Lung (tissue), 12 donors: Measurements from ENCODE around the gene TANGO6. TPM values are rescaled to one million over a fixed set of nuclear protein-coding genes. Genes with fewer than 3 reads are reported as not detected.

Experiments used
- ATAC-seq: fragments of 200-7000 bp; cut with Tn5 transposase; one replicate; pipeline ENCODE4 v1.9.1; 2020; ENCODE audit warnings: moderate number of reproducible peaks; ENCODE audit not compliant: insufficient read depth, low FRiP score
- DNase-seq, 3 donors: peaks; one replicate each; pipeline ENCODE4 v3.0.0-alpha.2; 2013 to 2017
- H3K27ac ChIP-seq, 2 donors: one replicate each; pipeline ENCODE4 v1.5.1; 2013; ENCODE audit warnings: mild to moderate bottlenecking in 2 of 2, moderate library complexity in 2 of 2, control low read depth in 1 of 2, inconsistent platforms in 1 of 2, low read depth in 1 of 2, low read length in 1 of 2
- H3K27me3 ChIP-seq, 3 donors: one replicate each; pipeline ENCODE4 v1.5.1; 2013; ENCODE audit warnings: low read length in 2 of 3; ENCODE audit not compliant: control insufficient read depth in 3 of 3, insufficient read depth in 3 of 3
- H3K36me3 ChIP-seq, 4 donors: one replicate each; pipeline ENCODE4 v1.5.1; 2013; ENCODE audit warnings: low read length in 4 of 4, mild to moderate bottlenecking in 1 of 4, moderate library complexity in 1 of 4; ENCODE audit not compliant: control insufficient read depth in 4 of 4, insufficient read depth in 4 of 4
- H3K4me1 ChIP-seq, 5 donors: one replicate each; pipeline ENCODE4 v1.5.1; 2013; ENCODE audit warnings: low read length in 5 of 5, mild to moderate bottlenecking in 2 of 5, moderate library complexity in 1 of 5; ENCODE audit not compliant: control insufficient read depth in 5 of 5, insufficient read depth in 5 of 5
- H3K4me3 ChIP-seq: one replicate; pipeline ENCODE4 v1.5.1; 2013; ENCODE audit warnings: mild to moderate bottlenecking, control low read depth, moderate library complexity
- H3K9ac ChIP-seq, 2 donors: one replicate each; pipeline ENCODE4 v1.5.1; 2013; ENCODE audit warnings: low read length in 2 of 2, control low read depth in 1 of 2; ENCODE audit not compliant: insufficient read depth in 1 of 2
- H3K9me3 ChIP-seq, 4 donors: one replicate each; pipeline ENCODE4 v1.5.1; 2013; ENCODE audit warnings: low read length in 3 of 4, mild to moderate bottlenecking in 1 of 4, moderate library complexity in 1 of 4; ENCODE audit not compliant: control insufficient read depth in 4 of 4, insufficient read depth in 3 of 4
- WGBS, 2 donors: extraction: QIAGEN DNeasy Blood & Tissue Kit; methylation state at CpG; one replicate each; pipeline ENCODE4 v1.1.7; 2013; 5-methylcytosine and 5-hydroxymethylcytosine counted together
- polyA plus RNA-seq, 2 donors: library from polyadenylated mRNA; stranded (reverse); fragments of 200-250 nt; gene quantifications; one replicate each; pipeline ENCODE4 v1.2.1, GENCODE V29; 2013
- total RNA-seq, 2 donors: library from RNA; depleted of rRNA in 1 of 2; stranded (reverse); fragments of >200 nt in 1 of 2; gene quantifications; one replicate each; pipeline ENCODE4 v1.2.1, GENCODE V29; 2014 to 2021
- TF ChIP-seq, protein P1 (sequence below): IDR thresholded peaks from 2 replicates; pipeline ENCODE4 v1.5.1; 2012; ENCODE audit warnings: mild to moderate bottlenecking; ENCODE audit errors: control extremely low read depth, extremely low read depth
- donor health status: control.
- donor health status: control.
- donor health status: Bipolar disorder and iron deficiency.
- donor health status: healthy.
- donor health status: DM: yes; HTN: yes; CAD: no.

The TANGO6 gene
- total and polyA plus RNA-seq, 4 donors, result 2.3 to 19.3 (median 11.9) TPM

DNA sequence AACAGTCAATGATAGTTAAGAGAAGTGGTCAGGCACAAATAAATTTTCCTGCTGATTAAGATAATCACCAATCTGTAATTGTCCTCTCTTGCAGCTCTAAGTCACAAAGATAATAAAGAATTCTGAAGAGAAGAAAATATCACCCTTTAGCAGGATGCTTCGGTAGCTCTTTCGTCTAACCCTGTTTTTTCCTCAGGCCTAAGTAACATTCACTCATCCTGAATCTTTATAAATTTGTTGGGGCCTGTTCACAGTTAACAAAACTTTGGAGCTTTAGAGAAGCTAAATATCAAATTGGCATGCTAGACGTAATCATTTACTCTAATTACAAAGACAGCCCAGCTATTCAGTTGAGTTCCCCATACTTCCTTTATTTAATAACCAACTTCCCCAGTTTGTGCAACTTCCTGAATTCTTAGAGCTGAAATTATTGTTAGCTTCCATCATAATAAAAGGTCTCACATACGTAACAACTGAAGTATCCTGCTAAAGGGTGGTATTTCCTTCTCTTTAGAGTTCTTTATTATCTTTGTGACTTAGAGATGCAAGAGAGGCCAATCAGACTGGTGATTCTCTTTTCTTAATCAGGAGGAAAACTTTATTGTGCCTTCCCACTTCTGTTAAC, 118.6 kb downstream of the TANGO6 start:
- H3K9me3 ChIP-seq, result peaks cover 0 to 2% (median 0%) of the 10 kb centered on the region in 4 donors
- no peaks in the 10 kb centered on the region for H3K27me3 ChIP-seq
- H3K9ac ChIP-seq, result no peak overlapping the region
- no peak for ATAC-seq
- no peak overlapping the region for H3K27ac ChIP-seq
- no peaks in the 10 kb centered on the region for H3K36me3 ChIP-seq
- DNase-seq, result peak in 1 of 3 donors; percentile 28
- no peaks in the 10 kb centered on the region for H3K4me1 ChIP-seq
- TF ChIP-seq, protein P1, sequence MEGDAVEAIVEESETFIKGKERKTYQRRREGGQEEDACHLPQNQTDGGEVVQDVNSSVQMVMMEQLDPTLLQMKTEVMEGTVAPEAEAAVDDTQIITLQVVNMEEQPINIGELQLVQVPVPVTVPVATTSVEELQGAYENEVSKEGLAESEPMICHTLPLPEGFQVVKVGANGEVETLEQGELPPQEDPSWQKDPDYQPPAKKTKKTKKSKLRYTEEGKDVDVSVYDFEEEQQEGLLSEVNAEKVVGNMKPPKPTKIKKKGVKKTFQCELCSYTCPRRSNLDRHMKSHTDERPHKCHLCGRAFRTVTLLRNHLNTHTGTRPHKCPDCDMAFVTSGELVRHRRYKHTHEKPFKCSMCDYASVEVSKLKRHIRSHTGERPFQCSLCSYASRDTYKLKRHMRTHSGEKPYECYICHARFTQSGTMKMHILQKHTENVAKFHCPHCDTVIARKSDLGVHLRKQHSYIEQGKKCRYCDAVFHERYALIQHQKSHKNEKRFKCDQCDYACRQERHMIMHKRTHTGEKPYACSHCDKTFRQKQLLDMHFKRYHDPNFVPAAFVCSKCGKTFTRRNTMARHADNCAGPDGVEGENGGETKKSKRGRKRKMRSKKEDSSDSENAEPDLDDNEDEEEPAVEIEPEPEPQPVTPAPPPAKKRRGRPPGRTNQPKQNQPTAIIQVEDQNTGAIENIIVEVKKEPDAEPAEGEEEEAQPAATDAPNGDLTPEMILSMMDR, result no peak
- 54 to 63% methylated on average over 4 of the region's 4 CpGs for WGBS, 2 donors
- no peak overlapping the region for H3K4me3 ChIP-seq

DNA sequence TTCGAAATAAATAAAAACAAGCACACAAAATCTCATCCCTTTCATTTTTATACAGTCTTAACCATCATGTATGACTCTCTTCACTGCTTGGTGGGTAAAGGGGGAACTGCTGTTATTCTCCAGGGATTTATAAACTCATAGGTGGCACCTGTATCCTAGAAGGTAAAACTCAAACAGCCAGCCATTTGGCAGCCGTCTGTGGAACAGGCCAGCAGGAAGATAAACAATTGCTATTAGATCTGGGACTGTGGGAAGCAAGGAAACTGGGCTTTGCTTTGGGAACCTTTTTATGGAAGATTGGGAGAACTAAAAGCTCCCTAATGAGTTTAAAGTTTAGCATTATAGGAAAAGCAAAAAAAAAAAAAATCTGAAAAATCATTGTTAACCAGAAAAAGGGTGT, 126.0 kb downstream of the TANGO6 start:
- H3K4me1 ChIP-seq, result no peaks in the 10 kb centered on the region
- ATAC-seq (no peak), DNase-seq (no peak)
- H3K9ac ChIP-seq, result no peak overlapping the region
- no peak overlapping the region for H3K27ac ChIP-seq
- WGBS, 2 donors, result 80 to 83% methylated on average over 2 of the region's 2 CpGs
- H3K27me3 ChIP-seq, result no peaks in the 10 kb centered on the region
- H3K36me3 ChIP-seq, result peaks cover 0 to 3% (median 1%) of the 10 kb centered on the region in 4 donors
- TF ChIP-seq, protein P1, result no peak
- no peaks in the 10 kb centered on the region for H3K9me3 ChIP-seq
- H3K4me3 ChIP-seq, result no peak overlapping the region

DNA sequence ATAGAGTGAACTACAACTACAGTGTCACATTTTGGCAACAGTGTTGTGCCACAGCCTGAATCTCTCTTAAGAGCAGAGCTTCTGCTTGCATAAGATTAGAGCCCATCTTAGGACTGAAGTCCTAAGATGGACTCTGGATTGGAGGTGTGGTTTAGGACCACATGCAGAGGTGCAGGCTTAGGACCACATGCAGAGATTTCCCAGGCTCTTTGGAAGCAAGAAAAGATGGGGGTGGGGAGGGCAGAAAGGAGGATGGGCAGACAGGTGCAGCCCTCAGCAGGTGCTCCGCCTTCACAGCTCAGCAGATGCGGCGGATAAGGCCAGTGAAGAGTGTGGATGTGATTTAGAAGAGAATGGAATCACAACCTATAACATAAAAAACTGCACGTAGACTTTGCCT, 128.7 kb downstream of the TANGO6 start:
- TF ChIP-seq, protein P1, result no peak
- DNase-seq, result no peak
- H3K4me1 ChIP-seq, result no peaks in the 10 kb centered on the region

DNA sequence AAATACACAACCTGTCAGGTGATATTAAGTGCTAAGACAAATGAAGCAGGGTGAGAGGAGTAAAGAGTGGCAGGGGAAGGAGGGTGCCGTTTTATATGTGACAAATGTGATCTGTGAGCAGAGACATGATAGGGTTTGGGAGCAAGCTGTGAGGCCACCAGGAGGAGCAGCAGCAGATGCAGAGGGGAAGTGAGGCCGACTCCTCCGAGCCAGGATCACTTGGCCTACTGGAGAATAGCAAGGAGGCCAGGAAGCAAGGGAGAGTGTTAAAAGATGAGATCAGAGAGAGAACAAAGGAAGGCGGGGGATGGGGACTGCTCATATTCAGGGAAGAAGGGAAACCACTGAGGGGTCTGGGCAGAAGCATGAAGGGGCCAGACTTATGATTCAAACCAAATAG, 129.4 kb downstream of the TANGO6 start:
- Histone ChIP-seq H3K9me3 (no peaks in the 10 kb centered on the region), H3K4me1 (no peaks in the 10 kb centered on the region), H3K4me3 (no peak overlapping the region), H3K36me3 (peaks cover 0 to 7% (median 2%) of the 10 kb centered on the region in 4 donors), H3K27ac (no peak overlapping the region), H3K9ac (no peak overlapping the region), H3K27me3 (no peaks in the 10 kb centered on the region)
- ATAC-seq, result no peak
- WGBS, 2 donors, result 47 to 70% methylated on average over 4 of the region's 4 CpGs
- DNase-seq, result peak; percentile 16 to 44 (median 21)
- TF ChIP-seq, protein P1, result no peak

More for the DNA sequence above, 128.7 kb downstream of the TANGO6 start:
- no peak overlapping the region for H3K4me3 ChIP-seq
- H3K9me3 ChIP-seq, result no peaks in the 10 kb centered on the region
- no peak overlapping the region for H3K9ac ChIP-seq
- WGBS, 2 donors, result 94 to 96% methylated on average over 4 of the region's 4 CpGs
- H3K36me3 ChIP-seq, result peaks cover 0 to 7% (median 2%) of the 10 kb centered on the region in 4 donors
- no peaks in the 10 kb centered on the region for H3K27me3 ChIP-seq
- H3K27ac ChIP-seq, result no peak overlapping the region
- no peak for ATAC-seq
